LNCaP clone FGC (cell line): Measurements from ENCODE around the gene PTPN13.

Source experiments
- DNase-seq: peaks from one replicate; pipeline ENCODE4 v3.0.0-alpha.2; 2011; ENCODE audit warnings: low read depth
- H3K4me3 ChIP-seq: 2 replicates; pipeline ENCODE4 v1.5.1; 2011; ENCODE audit warnings: mild to moderate bottlenecking, low read depth, low read length, control low read depth
- CTCF ChIP-seq: IDR thresholded peaks from 2 replicates; pipeline ENCODE4 v1.5.1; 2012; ENCODE audit warnings: mild to moderate bottlenecking; ENCODE audit not compliant: control insufficient read depth, insufficient read depth; ENCODE audit errors: extremely low read depth

PTPN13 gene

GRCh38 chr4:86818841-86819240 lies 224.7 kb downstream of the PTPN13 start:
- no peak for TF ChIP-seq CTCF
- no peak overlapping the region for H3K4me3 ChIP-seq
- DNase-seq = no peak

GRCh38 chr4:86819561-86819960 lies 225.4 kb downstream of the PTPN13 start:
- no peak overlapping the region for H3K4me3 ChIP-seq
- no peak for DNase-seq
- TF ChIP-seq CTCF = no peak

GRCh38 chr4:86821151-86821550 lies 227.0 kb downstream of the PTPN13 start:
- H3K4me3 ChIP-seq = no peak overlapping the region
- DNase-seq = no peak
- no peak for TF ChIP-seq CTCF

- no peak for TF ChIP-seq CTCF
- DNase-seq = no peak
- H3K4me3 ChIP-seq = no peak overlapping the region
Measured at GRCh38 chr4:86822136-86822535, 228.0 kb downstream of the PTPN13 start.

- H3K4me3 ChIP-seq = no peak overlapping the region
- no peak for TF ChIP-seq CTCF
- DNase-seq = no peak
Measured at GRCh38 chr4:86825511-86825910, 231.4 kb downstream of the PTPN13 start.

- no peak for TF ChIP-seq CTCF
- DNase-seq = peak; percentile 15
- no peak overlapping the region for H3K4me3 ChIP-seq
Measured at GRCh38 chr4:86831262-86832130, 237.4 kb downstream of the PTPN13 start.

- no peak for DNase-seq
- no peak for TF ChIP-seq CTCF
- no peak overlapping the region for H3K4me3 ChIP-seq
Measured at GRCh38 chr4:86833615-86834014, 239.5 kb downstream of the PTPN13 start.
